ENCODE results near the gene NEUROD1.

Gene NEUROD1

DNA sequence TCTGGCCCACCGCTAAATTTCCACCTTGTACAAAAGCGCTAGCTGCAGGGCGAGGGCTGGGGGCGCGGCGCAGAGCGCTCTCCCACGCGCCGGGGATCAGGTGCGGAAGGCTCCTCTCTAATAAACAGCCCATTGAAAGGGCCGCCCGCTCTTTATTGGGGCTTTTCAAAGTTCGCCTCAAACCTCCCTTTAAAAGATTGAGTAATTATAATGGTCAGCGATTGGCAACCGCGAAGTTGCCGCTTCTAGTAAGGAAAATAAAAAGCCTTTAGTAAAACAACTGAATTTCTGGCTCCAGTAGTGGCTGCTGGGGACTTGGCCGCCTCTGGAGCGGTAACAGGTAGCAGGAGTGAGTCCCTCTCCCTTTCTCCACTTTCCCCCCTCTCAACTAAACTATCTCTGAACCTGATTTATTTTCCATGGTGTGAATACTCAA lies 755 bp downstream of the NEUROD1 start:
- no peak for DNase-seq (ENCODE audit: low spot score)

DNA sequence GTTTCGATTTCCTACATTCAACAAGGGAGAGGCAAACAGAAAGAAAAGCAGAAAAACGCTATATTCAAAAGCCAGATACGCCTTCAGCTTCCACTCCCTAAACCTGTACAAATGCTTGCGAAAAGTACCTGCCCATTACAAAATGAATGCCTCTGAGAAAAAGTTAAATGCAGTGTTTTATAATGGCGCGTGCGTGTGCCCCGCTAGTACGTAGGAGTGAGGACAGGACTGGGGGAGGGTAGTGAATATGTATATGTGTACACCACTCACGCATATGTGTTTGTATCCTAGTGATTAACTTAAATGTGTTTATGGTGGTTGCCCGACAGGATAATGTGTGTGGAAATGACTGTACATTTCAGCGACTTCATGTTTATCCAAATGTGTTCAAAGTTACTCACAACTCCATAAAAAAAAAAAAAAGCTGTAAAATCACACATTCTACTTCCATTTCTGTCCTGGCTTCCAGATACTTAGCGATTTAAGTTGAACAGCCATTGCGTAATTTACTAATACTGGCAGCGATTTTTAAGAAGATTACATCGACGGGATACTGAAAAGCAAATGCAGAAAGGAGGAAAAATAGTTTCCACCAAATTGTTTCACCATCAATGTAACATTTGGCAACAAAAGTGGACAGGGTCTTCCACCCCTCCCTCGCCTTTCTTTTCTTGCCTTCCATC lies 1.3 kb downstream of the NEUROD1 start:
- no peak for DNase-seq (ENCODE audit: low spot score)

DNA sequence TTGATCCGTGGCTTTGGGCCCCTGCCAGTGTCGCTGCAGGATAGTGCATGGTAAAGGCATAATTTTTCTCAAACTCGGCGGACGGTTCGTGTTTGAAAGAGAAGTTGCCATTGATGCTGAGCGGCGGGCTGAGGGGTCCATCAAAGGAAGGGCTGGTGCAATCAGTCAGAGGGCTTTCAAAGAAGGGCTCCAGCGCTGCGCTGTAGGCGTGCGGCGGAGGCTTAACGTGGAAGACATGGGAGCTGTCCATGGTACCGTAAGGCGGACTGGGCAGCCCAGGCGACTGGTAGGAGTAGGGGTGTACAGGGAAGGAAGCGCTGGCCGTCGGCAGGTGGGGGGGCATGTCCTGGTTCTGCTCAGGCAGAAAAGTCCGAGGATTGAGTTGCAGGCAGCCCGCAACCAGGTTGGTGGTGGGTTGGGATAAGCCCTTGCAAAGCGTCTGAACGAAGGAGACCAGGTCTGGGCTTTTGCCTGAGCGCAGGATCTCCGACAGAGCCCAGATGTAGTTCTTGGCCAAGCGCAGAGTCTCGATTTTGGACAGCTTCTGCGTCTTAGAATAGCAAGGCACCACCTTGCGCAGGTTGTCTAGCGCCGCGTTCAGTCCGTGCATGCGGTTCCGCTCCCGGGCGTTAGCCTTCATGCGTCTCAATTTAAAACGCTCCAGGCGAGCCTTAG lies 2.3 kb downstream of the NEUROD1 start:
- no peak for DNase-seq (ENCODE audit: low spot score)

DNA sequence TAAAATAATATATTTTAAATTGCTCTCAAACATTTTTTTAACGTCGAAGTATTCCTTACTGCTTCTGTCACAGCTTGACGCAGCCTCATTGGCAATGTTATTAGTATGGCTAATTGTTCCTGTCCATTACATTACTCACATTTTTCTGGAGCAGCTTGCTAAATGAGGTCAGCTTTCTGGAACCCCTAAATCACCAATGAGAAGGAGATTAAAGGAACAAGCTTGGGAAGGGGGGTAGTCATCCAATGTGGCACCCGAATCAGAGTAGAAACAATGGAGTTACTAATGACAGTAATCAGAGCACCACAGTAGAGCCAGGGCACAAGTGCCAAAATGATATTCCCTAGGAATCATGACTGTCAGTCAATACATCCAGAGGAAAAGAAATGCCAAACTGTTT lies 5.1 kb downstream of the NEUROD1 start:
- no peak for DNase-seq (ENCODE audit: low spot score)

DNA sequence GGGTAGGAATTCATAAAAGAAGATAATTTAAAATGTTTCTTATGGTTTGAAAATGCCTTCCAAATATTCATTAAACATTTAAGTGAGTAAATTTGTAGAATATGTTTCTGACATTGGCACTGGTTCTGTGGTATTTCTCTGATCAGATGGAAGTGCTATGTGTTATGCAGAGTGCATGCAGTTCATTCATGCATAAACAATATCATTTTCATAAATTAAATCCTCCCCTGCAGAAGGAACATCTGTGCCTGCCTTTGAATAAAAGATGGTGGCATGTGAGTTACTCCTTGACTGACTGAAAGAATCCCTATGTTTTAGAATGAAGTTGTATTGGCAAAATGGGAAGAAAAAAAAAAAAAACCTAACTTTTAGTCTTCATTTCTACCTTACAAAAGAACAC lies 5.9 kb downstream of the NEUROD1 start:
- no peak for DNase-seq (ENCODE audit: low spot score)

DNA sequence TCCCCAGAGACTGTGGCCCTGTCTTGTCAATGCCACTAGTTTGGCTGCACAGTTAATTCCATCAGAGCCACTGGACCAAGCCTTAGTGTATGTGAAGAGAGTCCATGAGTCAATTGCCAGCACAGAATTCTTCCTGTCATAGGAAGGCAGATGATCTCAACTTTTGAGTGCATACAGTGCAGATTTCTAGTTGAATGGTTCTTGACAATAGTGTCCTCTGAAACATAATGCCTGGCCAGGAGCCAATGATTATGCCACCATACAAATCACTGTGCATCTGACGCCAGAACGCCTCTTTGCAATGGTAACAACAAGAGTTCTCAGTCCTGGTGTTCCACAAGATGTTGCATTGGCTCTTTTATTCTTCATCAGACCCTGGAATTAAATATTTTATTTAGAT lies 7.1 kb downstream of the NEUROD1 start:
- DNase-seq (ENCODE audit: low spot score): peak; percentile 10

DNA sequence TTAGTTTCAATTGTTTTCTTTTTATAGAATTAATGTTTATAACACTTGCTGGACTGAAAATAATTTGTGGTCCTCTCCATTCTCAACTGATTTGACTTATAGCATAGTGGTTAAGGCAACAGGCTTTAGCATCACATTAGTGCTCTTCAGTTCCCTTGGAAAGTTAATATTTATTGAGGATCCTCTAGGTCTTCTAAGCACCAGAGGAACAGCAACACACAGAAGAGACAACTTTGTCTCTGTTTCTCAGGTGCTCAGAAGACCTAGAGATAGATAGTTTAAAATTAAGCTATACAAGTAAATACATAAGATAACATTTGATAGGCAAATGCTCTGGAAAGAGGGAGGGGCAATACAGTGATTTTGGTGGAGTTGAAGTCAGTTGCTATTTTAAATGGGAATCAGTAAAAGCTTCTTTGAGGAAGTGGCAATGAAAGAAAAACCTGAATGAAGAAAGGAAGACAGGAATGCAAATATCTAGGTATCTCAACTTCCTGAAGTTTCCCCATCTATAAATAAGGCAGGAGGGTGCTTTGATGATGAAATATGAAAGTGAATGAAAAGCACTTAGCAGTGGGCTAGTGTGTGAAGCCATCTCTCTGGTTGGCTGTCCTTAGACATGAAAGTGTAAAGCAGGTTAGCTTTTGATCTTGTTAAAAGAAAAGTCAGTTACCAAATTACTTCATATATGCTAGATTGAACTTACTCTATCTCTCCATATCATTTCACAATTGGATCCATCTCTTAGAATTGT lies 7.9 kb downstream of the NEUROD1 start:
- DNase-seq (ENCODE audit: low spot score): no peak

DNA sequence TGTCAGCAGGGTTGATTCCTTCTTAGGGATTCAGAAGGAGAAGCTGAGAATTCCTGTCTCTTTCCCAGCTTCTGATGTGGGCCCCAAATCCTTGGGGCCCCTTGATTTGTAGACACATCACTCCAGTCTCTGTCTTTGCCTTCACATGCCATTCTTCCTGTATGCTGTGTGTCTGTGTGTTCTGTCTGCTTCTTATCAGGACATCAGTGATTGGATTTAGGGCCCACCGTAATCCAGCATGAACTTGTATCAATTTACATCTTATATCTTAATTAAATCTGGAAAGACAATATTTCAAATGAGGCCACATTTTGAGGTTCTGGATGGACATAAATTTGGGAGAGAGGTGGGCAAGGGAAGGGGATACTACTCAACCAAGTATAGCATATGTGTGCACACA lies 9.7 kb downstream of the NEUROD1 start:
- no peak for DNase-seq (ENCODE audit: low spot score)

DNA sequence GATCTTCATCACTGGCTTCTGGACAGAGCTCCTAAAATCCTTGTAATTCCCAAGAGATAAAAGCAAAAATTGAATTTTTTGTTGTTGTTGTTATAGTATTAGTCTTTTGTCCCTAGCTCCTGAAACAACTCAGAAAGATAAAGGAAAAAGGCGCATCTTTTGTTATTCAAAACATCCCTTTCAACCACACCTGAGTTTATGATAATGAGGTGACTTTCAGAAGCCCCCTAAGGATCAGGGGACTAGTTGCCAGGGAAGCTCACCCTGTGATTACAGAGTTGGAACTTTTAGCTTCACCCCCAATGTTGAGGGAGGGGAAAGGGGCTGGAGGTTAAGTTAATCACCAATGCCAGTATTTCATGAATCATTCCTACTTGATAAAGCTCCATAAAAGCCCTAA lies 13.1 kb downstream of the NEUROD1 start:
- DNase-seq (ENCODE audit: low spot score): no peak

DNA sequence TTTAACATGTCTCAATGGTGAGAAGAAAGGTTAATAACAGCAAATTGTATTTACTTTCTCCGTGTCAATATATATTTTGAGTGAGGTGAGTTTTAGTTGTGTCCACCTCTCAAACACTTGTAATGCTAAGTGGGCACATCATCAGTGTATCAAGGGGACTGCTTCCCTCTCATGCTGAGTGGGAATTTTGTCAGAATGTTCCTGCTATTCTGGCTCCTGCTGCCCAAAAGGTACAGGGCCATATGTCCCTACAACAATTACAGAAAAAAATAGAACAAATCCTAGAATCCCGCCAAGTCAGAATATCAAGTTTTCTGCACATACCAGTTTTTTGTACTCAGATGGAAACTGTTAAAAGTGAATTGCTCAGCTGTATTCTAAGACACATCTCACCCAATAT lies 18.0 kb downstream of the NEUROD1 start:
- DNase-seq (ENCODE audit: low spot score): no peak

DNA sequence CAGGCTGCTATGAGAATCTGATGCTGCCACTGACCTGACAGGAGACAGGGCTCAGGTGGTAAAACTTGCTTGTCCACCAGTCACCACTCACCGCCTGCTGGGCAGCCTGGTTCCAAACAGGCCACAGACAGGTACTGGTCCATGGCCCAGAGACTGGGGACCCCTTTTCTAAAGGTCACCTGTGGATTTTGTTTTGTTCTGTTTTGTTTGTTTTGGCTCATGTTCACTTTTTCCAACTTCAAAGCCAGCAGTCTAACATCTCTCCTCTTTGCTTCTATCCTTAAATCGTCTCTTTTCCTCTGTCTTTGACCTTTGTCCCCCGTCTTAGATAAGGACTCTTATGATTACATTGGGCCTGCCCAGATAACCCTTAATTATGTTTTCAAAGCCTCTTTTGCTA lies 20.1 kb downstream of the NEUROD1 start:
- no peak for DNase-seq (ENCODE audit: low spot score)

DNA sequence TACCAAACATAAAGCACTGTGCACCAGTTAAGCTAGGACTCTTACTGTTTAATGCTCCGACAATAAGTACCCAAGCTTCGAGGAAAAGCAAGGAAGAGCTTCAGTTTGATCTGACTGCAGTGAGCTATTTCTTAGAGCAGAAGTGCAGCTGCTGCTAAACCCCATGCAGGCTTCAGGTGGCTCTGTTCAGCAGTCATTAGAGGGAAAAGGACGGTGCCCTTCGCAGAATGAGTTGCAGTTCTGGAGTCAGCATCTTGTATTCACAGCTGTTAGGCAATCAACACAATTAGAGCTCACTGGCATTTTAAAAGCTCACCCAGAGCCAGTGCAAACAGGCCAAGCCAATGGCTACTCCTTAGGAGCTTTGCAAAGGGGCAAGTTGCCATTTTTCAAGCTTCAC lies 21.9 kb downstream of the NEUROD1 start:
- no peak for DNase-seq (ENCODE audit: low spot score)

DNA sequence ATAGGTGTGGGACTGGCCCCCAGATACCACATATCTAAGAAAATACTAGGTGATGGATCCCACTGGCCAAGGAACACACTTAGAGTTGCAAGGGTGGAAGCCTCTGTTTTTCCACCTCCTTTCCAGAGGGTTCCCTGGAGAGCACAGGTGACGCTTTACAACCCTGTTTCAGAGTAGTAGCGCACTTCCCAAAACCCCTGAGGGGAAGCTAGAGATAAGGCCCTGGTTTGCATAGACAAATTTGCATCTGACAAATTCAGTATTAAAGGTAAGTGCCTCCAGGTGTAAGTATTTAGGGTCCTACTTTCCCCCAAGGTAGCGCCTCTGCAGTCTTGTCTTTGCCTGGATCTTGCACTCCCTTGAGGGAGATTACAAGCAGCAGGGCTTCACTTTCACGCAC lies 22.9 kb downstream of the NEUROD1 start:
- no peak for DNase-seq (ENCODE audit: low spot score)

DNA sequence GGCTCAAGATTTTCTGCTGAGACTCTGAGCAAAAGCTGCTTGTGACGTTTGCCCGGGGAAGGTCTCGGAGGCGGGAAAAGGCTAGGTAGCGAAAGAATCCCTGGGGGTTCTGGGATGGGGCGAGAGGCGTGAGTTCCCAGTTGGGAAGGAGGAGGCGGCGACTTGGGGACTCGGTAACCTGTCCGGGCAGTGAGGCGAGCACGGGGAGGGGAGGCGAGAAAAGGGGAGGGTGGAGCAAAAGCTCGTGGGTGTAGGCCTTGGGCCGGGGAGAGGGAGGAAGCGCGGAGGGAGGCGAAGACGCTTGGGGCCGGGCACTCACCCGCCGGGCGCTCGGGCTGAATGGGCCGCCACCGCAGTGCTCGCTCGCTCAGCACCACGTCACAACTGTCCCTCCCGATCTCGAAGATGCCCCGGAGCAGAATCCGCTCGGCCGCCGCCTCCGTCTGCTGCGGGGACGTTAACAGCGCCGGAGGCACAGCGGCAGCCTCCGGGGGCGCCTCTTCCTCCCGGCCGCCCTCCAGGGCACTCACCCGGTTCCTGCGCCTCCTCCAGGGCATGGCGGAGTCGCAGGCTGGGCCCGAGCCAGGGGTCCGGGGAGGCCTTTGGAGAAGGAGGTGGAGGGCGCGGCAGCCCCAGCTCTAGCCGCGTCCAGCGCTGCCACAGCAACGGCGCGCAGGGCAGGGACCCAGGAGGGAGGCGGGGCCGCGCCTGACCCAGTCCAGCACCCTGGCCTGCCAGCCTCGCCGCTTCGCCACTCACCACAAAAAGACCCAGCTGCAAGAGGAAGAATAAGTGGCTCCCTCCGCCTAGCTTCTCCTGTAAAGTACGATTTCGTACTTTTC lies 23.6 kb downstream of the NEUROD1 start, which contains the start of gene CERKL:
Gene CERKL, minus strand, starts transcription at position 656 of the 842 bp plus-strand sequence. Its CDS starts 99 bp downstream, at position 557.
- DNase-seq (ENCODE audit: low spot score): no peak

DNA sequence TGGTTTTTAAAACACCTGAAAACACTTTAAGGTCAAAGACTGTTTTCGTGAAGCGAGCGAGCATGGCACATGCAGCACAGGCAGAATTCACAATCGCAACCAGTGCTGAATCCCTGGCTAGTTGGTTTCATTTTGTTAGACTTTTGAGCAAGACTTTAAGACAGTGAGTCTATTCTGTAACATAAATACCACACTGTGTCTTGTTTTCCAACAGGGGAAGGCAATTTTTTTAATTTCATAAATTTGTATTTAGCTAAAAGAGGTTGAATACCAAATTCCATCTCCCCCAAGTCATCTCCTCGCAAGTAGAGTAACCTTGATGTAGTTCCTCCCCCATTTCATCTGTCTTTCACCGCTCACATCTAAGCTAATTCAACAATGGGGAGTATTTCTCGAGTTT lies 24.8 kb downstream of the NEUROD1 start:
- DNase-seq (ENCODE audit: low spot score): no peak

DNA sequence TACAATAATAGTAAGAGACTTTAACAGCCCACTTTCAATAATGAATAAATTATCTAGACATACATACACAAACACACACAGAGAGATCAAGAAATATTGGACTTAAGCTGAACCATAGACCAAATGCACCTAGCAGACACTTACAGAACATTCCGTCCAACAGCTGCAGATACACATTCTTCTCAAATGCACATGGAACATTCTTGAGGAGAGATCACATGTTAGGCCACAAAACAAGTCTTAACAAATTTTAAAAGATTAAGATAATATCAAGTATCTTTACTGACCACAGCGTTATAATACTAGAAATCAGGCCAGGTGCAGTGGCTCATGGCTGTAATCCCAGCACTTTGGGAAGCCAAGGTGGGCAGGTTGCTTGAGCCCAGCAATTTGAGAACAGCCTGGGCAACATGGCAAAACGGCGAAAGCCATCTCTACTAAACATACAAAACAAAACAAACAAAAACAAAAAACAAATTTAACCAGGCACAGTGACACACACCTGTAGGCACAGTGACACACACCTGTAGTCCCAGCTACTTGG lies 30.8 kb downstream of the NEUROD1 start:
- no peak for DNase-seq (ENCODE audit: low spot score)

DNA sequence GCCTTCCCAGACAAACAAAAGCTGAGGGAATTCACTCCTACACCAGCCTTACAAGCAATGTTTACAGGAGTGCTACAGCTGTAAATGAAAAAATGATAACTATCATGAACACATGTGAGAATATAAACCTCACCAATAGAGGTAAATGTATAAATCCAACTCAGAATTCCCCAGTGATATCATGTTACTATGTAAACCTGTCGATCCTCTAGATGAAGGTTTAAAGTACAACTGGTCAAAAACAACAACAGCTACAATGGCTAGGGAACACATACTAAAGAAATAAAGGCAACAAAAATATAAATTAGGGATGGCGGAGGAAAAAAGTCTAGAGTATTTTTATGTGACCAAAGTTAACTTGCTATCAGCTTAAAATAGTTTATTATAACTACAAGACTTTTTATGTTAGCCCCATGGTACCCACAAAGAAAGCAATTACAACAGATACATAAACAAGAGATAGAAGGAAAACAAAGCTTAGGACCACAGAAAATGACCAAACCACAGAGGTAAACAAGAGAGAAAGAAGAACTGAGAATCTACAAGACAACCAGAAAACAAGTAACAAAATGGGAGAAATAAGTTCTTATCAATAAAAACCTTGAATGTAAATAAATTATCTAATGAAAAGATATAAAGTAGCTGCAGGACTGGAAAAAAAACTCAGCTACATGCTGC lies 31.7 kb downstream of the NEUROD1 start:
- DNase-seq (ENCODE audit: low spot score): no peak

DNA sequence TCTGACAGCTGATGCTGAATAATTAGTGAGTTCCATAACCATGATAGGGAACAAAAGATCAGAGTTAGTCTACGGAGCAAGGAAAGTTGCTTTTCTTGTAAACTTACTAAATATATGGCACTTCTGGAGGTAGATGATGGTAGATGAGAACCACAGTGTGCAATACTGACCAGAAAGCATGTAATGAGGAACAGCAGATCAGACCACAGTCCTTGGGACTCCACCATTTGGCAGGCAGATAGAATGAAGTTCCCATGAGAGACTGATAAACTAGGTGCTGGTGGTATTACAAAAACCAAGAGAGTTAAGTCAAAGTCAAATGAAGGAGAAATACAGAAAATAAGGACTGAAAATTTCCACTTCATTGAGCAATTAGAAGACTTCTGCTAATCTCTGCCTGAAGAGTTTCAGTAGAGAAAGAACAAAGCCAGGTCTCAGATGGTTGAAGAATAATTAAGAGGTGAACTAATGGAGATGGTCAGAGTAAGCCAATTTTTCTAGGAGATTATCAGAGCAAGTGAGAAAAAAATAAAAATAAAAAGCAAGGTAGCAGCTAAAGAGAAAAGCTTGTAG lies 33.8 kb downstream of the NEUROD1 start:
- DNase-seq (ENCODE audit: low spot score): no peak

DNA sequence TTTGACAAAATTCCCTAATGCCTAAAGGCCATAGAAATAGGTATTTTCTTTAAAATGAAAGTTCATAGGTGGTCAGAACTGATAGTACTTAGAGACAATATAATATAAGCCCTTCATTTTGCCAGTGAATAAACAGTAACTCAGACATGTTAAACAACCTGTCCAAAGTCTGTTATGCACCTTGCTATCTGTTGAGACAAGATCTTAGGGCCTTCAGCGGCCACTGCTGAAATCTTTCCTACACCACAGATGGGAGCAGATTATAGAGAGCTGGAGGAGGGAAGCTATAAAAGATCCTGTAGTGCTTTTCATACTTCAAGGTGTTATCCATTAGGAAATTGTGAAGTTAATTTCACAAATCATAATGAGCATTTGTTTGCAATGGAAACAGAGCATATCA lies 37.2 kb downstream of the NEUROD1 start:
- no peak for DNase-seq (ENCODE audit: low spot score)

DNA sequence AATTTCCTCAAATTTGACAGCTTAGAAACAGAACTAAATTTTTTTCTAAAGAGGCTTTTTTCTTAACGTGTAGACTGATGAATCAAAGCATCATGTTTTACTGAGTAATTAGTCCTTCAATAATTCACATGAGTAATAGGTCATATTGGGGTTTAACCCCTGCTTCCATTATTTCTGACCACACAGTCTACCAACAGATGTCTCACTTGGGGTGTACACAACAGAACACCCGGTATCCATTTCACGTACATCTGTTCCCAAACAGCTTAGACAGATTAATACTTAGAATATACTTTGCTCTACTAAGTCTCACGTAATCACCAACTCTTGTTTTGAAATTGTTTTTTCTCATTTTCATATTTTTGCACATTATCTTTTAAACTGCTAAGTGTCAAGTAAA lies 38.2 kb downstream of the NEUROD1 start:
- DNase-seq (ENCODE audit: low spot score): no peak

DNA sequence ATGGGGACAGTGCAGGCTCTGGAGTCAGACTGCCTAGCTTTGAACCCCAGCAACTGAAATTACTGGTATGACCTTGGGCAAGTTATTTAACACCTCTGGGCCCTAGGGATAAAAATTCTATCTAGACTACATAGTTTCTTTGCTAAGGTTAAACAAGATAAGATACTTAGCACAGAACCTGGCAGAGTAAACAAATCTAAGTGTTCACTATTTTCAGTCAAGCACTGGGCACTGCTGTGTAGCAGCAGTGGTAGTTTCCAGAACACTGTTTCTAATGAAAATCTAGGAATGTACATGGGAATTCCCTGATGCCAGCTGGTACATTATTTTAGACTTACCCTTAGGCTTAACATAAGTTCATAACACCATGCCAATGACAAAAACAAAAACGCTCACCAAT lies 40.6 kb downstream of the NEUROD1 start:
- DNase-seq (ENCODE audit: low spot score): no peak

All from SW480 (cell line).